ENCODE results near the gene SOX6.

Gene SOX6

GRCh38 chr11:16363706-16364105 lies 7.4 kb upstream of the SOX6 start:
- no peak for DNase-seq

- no peak for DNase-seq
Observed at GRCh38 chr11:16361108-16361865, 4.9 kb upstream of the SOX6 start.

GRCh38 chr11:16359369-16359768 lies 3.0 kb upstream of the SOX6 start:
- no peak for DNase-seq

GRCh38 chr11:16358726-16359125 lies 2.4 kb upstream of the SOX6 start:
- DNase-seq, result no peak

- no peak for DNase-seq
Observed at GRCh38 chr11:16357775-16358174, 1.4 kb upstream of the SOX6 start.

- no peak for DNase-seq
Observed at GRCh38 chr11:16356761-16357393, 531 bp upstream of the SOX6 start.

- no peak for DNase-seq
Observed at GRCh38 chr11:16352707-16353106, 3.6 kb downstream of the SOX6 start.

GRCh38 chr11:16350125-16350524 lies 6.2 kb downstream of the SOX6 start:
- no peak for DNase-seq

GRCh38 chr11:16347928-16348685 lies 8.2 kb downstream of the SOX6 start:
- DNase-seq, result no peak

- DNase-seq, result peak; percentile 34
Observed at GRCh38 chr11:16346975-16347374, 9.4 kb downstream of the SOX6 start.

GRCh38 chr11:16341853-16342252 lies 14.5 kb downstream of the SOX6 start:
- no peak for DNase-seq

- DNase-seq, result no peak
Observed at GRCh38 chr11:16338393-16338792, 18.0 kb downstream of the SOX6 start.

GRCh38 chr11:16337421-16338213 lies 18.7 kb downstream of the SOX6 start:
- no peak for DNase-seq

GRCh38 chr11:16336721-16337120 lies 19.6 kb downstream of the SOX6 start:
- no peak for DNase-seq

- DNase-seq, result no peak
Observed at GRCh38 chr11:16336204-16336603, 20.1 kb downstream of the SOX6 start.

GRCh38 chr11:16335236-16335962 lies 20.9 kb downstream of the SOX6 start:
- no peak for DNase-seq

GRCh38 chr11:16326679-16327297 lies 29.6 kb downstream of the SOX6 start:
- DNase-seq, result peak; percentile 22

- DNase-seq, result no peak
Observed at GRCh38 chr11:16322190-16322589, 34.2 kb downstream of the SOX6 start.

GRCh38 chr11:16321148-16321547 lies 35.2 kb downstream of the SOX6 start:
- no peak for DNase-seq

GRCh38 chr11:16318320-16318719 lies 38.0 kb downstream of the SOX6 start:
- no peak for DNase-seq

- no peak for DNase-seq
Observed at GRCh38 chr11:16317712-16318111, 38.6 kb downstream of the SOX6 start.

GRCh38 chr11:16313846-16314245 lies 42.5 kb downstream of the SOX6 start:
- no peak for DNase-seq
